GM12874 (cell line): ENCODE results near the gene CCNF.

Experiments used
- CTCF ChIP-seq: IDR thresholded peaks from 2 replicates; pipeline ENCODE4 v1.5.1; 2011; ENCODE audit warnings: low read depth, mild to moderate bottlenecking, control low read depth, low read length, moderate library complexity; ENCODE audit not compliant: insufficient read depth

Gene CCNF

GRCh38 chr16:2455081-2455845, 26.0 kb downstream of the CCNF start:
- no peak for TF ChIP-seq CTCF

- TF ChIP-seq CTCF, result no peak
Observed at GRCh38 chr16:2456551-2457153, 27.4 kb downstream of the CCNF start.

- no peak for TF ChIP-seq CTCF
Observed at GRCh38 chr16:2457267-2457666, 28.0 kb downstream of the CCNF start.

- TF ChIP-seq CTCF, result no peak
Observed at GRCh38 chr16:2457946-2458345, 28.7 kb downstream of the CCNF start.

GRCh38 chr16:2458887-2459646, 29.8 kb downstream of the CCNF start:
- TF ChIP-seq CTCF, result no peak

- TF ChIP-seq CTCF, result no peak
Observed at GRCh38 chr16:2459647-2460390, 30.6 kb downstream of the CCNF start, which contains the start of gene TEDC2. TSS of gene TEDC2 (plus strand) at chr16:2460109. CDS start at chr16:2460145, 36 bp downstream.

- no peak for TF ChIP-seq CTCF
Observed at GRCh38 chr16:2460391-2460713, 31.1 kb downstream of the CCNF start.
